IPS-18c (cell line): ENCODE results near the gene HRH1.
A peak's percentile ranks its signal among the peaks of the same experiment; 100 is the strongest.

Source experiments
- H3K4me3 ChIP-seq: 2 replicates; pipeline ENCODE4 v1.7.0; 2013; ENCODE audit warnings: low read depth, mild to moderate bottlenecking, low read length, moderate library complexity; ENCODE audit not compliant: insufficient read depth
- H3K9me3 ChIP-seq: one replicate; pipeline ENCODE4 v1.6.1; 2013; ENCODE audit warnings: mild to moderate bottlenecking, low read length, moderate library complexity; ENCODE audit not compliant: control insufficient read depth, insufficient read depth

Gene HRH1

GRCh38 chr3:11137627-11137959 lies 16.7 kb upstream of the HRH1 start:
- 0 out of 2 replicates have a peak overlapping the region, but pooled peaks have one; percentile 40 for H3K4me3 ChIP-seq

GRCh38 chr3:11138371-11138770 lies 15.9 kb upstream of the HRH1 start:
- Histone ChIP-seq H3K9me3 (no peaks in the 10 kb centered on the region), H3K4me3 (no peak overlapping the region)

More at GRCh38 chr3:11137627-11137959, 16.7 kb upstream of the HRH1 start:
- H3K9me3 ChIP-seq = no peaks in the 10 kb centered on the region

- no peaks in the 10 kb centered on the region for H3K9me3 ChIP-seq
Observed at GRCh38 chr3:11140030-11140712, 14.1 kb upstream of the HRH1 start.

GRCh38 chr3:11140713-11141104 lies 13.6 kb upstream of the HRH1 start:
- Histone ChIP-seq H3K4me3 (no peak overlapping the region), H3K9me3 (no peaks in the 10 kb centered on the region)

More at GRCh38 chr3:11140030-11140712, 14.1 kb upstream of the HRH1 start:
- no peak overlapping the region for H3K4me3 ChIP-seq

GRCh38 chr3:11143476-11143875 lies 10.8 kb upstream of the HRH1 start:
- Histone ChIP-seq H3K9me3 (no peaks in the 10 kb centered on the region), H3K4me3 (no peak overlapping the region)

GRCh38 chr3:11144996-11145395 lies 9.3 kb upstream of the HRH1 start:
- Histone ChIP-seq H3K4me3 (no peak overlapping the region), H3K9me3 (no peaks in the 10 kb centered on the region)

- Histone ChIP-seq H3K9me3 (no peaks in the 10 kb centered on the region), H3K4me3 (no peak overlapping the region)
Observed at GRCh38 chr3:11145888-11146287, 8.4 kb upstream of the HRH1 start.

GRCh38 chr3:11146773-11147660 lies 7.3 kb upstream of the HRH1 start:
- no peak overlapping the region for H3K4me3 ChIP-seq
- H3K9me3 ChIP-seq = no peaks in the 10 kb centered on the region

- no peaks in the 10 kb centered on the region for H3K9me3 ChIP-seq
- no peak overlapping the region for H3K4me3 ChIP-seq
Observed at GRCh38 chr3:11150256-11150655, 4.0 kb upstream of the HRH1 start.

- H3K9me3 ChIP-seq = no peaks in the 10 kb centered on the region
- H3K4me3 ChIP-seq = no peak overlapping the region
Observed at GRCh38 chr3:11152301-11152700, 2.0 kb upstream of the HRH1 start.

GRCh38 chr3:11154953-11155325 lies 646 bp downstream of the HRH1 start:
- H3K4me3 ChIP-seq = peak overlapping the region; percentile 53
- no peaks in the 10 kb centered on the region for H3K9me3 ChIP-seq

GRCh38 chr3:11155341-11156025 lies 1.2 kb downstream of the HRH1 start:
- Histone ChIP-seq H3K9me3 (no peaks in the 10 kb centered on the region), H3K4me3 (peak overlapping the region; percentile 53)

- H3K9me3 ChIP-seq = no peaks in the 10 kb centered on the region
- no peak overlapping the region for H3K4me3 ChIP-seq
Observed at GRCh38 chr3:11156026-11156410, 1.7 kb downstream of the HRH1 start.

- H3K4me3 ChIP-seq = no peak overlapping the region
- no peaks in the 10 kb centered on the region for H3K9me3 ChIP-seq
Observed at GRCh38 chr3:11157421-11157820, 3.1 kb downstream of the HRH1 start.

- no peak overlapping the region for H3K4me3 ChIP-seq
- H3K9me3 ChIP-seq = no peaks in the 10 kb centered on the region
Observed at GRCh38 chr3:11159421-11159904, 5.2 kb downstream of the HRH1 start.

GRCh38 chr3:11161666-11162065 lies 7.4 kb downstream of the HRH1 start:
- H3K4me3 ChIP-seq = no peak overlapping the region
- H3K9me3 ChIP-seq = no peaks in the 10 kb centered on the region

GRCh38 chr3:11162401-11163345 lies 8.4 kb downstream of the HRH1 start:
- H3K9me3 ChIP-seq = no peaks in the 10 kb centered on the region
- no peak overlapping the region for H3K4me3 ChIP-seq
